Superior temporal gyrus (tissue), 1 donor: ENCODE results near the gene FAM219A.
A peak's percentile ranks its signal among the peaks of the same experiment; 100 is the strongest.
"Not testable (repeated sequence)": the region's sequence is repeated elsewhere in the genome, so short reads cannot be mapped to it uniquely, and the experiment has no call there.

Experiments
- DNase-seq: peaks from one replicate; pipeline ENCODE4 v3.0.0-alpha.2; 2016; ENCODE audit errors: extremely low spot score

FAM219A gene

GRCh38 chr9:34443976-34444375 lies 14.4 kb downstream of the FAM219A start:
- no peak for DNase-seq

GRCh38 chr9:34443533-34443932 lies 14.8 kb downstream of the FAM219A start:
- DNase-seq = no peak

GRCh38 chr9:34442770-34443169 lies 15.6 kb downstream of the FAM219A start:
- DNase-seq = no peak

- DNase-seq = no peak
Measured at GRCh38 chr9:34440017-34440416, 18.4 kb downstream of the FAM219A start.

GRCh38 chr9:34438465-34438864 lies 19.9 kb downstream of the FAM219A start:
- not testable (repeated sequence) for DNase-seq

GRCh38 chr9:34437926-34438307 lies 20.5 kb downstream of the FAM219A start:
- DNase-seq = not testable (repeated sequence)

DNA sequence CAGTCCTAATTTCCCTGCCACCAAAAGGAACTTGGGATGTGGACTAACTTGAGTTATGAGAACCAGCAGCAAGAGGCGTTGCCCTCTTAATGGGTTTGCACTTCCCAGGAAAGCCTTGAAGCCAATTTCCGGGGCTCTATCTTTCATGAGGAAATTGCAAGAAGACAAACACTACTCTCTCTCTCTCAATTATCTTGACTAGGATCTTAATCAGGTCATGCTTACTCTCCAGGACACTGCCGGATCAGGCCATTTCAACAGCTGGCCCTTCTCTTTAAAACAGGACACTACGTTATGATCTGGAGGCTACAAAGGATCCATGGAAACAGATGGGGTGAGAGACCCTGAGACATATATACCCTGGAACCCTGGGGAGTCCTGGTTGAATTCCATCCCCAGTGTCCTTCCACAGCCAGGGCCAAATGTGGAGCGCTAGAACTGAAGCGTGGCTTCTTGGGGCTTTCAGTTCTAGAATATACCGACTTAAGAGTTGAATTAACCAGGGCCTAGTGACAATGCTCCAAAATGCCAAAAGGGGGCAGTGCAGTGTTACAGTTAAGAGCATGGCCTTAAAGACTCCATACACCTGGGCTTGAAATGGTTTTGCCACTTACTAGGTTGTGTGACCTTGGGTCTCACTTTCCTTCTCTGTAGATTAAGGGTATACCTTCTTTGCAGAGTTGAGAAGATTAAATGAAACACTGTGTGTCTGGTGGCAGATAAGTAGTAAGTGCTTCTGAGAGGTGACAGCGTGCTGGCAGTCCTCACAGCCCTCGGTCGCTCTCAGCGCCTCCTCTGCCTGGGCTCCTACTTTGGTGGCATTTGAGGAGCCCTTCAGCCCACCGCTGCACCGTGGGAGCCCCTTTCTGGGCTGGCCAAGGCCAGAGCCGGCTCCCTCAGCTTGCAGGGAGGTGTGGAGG lies 21.1 kb downstream of the FAM219A start:
- DNase-seq = peak; percentile 88

GRCh38 chr9:34431667-34432066 lies 26.7 kb downstream of the FAM219A start:
- no peak for DNase-seq

DNA sequence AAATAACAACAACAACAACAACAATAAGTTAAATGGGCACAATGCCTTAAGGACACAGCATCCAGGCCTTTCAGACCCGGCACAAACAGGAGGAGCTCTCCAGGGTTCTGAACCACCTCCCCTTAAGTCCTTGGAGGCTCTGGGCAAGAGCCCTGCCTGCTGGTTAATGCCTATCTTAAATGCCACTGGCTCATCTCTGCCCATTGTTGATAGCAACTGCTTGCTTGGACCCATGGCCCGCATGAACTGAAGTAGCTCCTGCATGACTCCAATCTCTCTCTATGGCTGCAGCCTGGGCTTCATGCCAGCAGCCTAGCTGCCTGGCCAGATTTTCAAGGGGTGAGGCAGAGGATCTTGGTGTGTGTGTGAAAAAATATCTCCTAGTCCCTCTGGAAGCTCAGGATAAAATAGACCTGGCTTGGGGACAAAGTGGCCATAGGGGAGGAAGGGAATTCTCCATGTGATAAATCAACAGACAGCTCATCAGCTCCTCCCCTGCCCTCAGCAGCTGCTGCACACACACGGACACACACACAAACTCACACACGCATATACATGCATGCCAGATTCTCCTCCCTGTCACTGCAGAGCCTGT lies 27.4 kb downstream of the FAM219A start:
- DNase-seq = peak; percentile 69

GRCh38 chr9:34428325-34428958 lies 29.9 kb downstream of the FAM219A start:
- DNase-seq = no peak

GRCh38 chr9:34426347-34427074 lies 31.9 kb downstream of the FAM219A start:
- DNase-seq = no peak

DNA sequence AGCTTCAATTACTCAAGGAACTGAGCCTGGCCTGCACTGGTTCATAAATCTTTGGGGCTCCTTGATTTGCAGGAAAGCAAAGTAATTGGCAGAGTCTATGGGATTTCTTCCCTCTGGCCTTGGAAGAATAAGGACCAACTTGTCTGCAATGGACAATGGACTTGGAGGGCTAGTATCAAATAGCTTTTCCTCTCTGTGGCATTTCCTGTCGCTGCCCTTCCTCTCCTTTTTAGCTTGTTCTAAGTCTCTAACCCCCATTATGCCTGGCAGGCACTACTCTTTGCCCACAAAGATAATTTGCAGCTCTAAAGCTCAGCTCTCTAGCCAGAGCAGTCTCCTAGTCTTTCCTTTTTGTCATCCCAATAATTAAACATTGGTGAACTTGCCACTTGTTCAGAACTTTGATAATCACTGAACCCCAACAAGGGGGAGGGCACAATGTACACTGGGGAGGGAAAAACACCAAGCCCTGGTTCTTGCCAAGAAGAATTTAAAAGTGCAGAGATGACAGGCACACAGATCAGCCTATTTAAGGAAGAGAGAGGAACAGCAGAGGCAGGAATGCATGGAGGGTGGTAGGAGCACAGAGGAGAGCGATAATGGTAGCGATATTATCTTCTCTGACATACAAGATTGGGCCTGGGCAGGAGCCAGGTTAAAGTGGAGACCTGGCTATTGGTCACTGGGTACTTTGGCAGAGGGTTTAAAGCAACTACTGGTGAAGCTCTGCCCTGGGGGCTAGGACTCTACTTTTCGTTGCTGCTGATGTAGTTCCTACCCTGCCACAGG lies 38.5 kb downstream of the FAM219A start:
- DNase-seq = no peak

DNA sequence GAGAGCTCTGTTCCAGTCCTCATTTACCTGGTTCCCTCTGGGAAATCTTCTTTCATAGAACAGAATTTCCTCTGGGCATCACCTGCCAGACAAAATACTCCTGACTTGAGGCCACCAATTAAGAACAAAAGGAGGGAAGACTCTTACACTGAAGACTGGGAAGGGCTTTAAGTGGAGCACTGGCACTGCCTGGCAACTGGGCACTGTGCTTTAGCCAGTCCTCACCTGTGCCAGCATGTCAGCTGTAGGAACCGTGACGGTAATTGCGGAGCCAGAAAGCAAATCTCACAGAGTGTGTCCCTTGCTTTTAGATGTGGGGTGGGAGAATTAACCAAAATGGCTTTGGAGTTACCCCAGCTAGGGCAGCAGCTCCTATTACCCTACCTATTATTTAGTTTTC lies 40.6 kb downstream of the FAM219A start:
- DNase-seq = no peak

DNA sequence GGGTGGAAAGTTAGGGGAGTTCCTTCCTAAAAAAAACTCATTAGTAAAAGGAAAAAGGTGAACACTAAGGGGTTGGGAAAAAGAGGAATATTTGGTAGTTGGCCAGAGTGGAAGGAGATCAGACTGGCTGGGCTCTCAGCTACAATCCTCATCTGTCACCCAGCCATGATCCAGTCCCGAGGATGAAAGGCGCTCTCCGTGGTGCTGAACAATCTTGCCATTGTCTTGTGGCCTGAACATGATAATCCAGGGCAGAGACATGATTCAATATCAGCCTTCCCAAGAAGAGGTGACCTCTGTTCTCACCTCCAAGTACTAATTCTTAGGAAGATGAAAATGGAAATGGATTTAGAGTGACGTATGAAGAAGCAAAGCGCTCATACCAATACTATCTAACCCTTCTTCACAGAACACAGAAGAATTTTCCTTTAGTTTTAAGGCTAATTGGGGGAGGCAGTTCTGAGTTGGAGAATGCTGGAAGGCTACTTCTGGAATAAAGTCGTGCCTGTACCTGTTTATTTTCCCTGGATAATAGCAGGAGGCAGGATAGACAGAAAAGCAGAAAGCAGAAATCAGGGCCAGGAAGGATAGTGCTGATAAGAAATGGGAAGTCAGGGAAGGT lies 45.0 kb downstream of the FAM219A start:
- peak; percentile 75 for DNase-seq

- DNase-seq = no peak
Measured at GRCh38 chr9:34412336-34412735, 46.0 kb downstream of the FAM219A start.

GRCh38 chr9:34409154-34409553 lies 49.2 kb downstream of the FAM219A start:
- DNase-seq = no peak

DNA sequence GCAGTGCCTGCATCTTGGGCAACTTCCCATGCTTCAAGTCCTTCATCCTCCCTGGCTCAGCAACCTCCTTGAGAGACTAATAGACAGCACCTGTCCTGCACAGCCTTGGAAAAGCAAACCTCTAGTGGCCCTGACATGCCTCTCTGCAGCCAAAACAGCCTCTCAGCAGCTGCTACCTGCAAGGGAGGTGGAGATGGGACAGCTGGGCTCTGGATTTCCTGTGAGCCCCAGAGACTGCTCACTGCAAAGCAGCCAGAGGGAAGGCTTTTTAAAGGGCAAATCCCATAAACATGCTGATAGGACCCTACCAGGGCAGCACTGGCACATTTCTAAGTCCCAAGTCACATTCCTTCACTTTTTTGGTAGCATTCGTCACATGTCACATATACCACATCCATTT lies 50.2 kb downstream of the FAM219A start:
- DNase-seq = no peak

DNA sequence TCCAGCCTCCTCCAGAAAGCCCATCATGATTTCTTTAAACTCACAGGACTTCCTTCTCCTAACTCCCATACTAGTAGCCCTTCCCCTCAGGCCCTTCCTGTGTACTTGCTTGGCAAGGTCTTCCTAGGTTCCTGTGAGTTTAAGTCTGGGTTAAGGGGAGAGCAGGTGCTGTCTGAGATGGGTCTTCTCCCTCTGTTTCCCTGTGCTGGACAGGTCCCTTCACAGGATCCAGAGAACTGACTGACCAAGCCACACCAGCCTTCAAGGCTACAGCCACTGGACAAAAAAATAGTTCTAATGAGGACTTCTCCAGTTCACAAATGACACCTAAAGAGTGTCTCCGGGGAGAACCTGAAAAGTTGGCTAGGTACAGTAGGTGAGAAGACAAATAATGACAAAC lies 52.2 kb downstream of the FAM219A start:
- no peak for DNase-seq

DNA sequence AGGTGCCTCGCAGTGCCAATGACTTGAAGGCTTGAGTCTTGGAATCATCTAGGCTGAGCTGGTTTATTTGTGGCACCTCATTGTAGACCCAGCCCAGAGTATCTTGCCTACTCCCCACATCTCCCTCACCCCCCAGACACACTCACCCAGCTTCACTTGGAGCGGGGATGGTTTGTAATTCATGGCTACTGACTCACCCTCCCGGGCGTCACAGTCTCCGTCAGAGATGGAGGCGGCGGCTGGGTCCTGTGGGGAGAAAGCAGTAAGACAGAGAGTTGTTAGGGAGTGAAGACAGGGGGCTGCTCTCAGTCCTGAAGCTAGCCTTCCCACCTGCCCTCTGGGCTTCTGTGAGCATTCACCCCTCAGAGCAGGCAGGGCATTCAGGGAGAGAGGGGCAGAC lies 52.7 kb downstream of the FAM219A start:
- DNase-seq = no peak

GRCh38 chr9:34403554-34404380 lies 54.6 kb downstream of the FAM219A start:
- peak; percentile 92 for DNase-seq
